ENCODE data around the gene PCDHA7. TPM values are rescaled to one million over a fixed set of nuclear protein-coding genes. Genes with fewer than 3 reads are reported as not detected.
"Not testable (repeated sequence)": the region's sequence is repeated elsewhere in the genome, so short reads cannot be mapped to it uniquely, and the experiment has no call there.

Gene PCDHA7
- total and polyA plus RNA-seq, 8 donors = 0.10 to 0.87 (median 0.53) TPM

DNA sequence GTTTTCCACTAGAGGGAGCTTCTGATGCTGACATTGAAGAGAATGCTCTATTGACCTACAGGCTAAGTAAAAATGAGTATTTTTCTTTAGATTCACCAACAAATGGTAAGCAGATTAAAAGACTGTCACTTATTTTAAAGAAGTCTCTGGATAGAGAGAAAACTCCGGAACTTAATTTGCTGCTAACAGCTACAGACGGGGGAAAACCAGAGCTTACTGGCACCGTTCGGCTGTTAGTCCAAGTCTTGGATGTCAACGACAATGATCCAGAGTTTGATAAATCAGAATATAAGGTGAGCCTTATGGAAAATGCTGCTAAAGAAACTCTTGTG, 35.5 kb downstream of the PCDHA7 start:
- H3K4me1 ChIP-seq = no peaks in the 10 kb centered on the region
- no peaks in the 10 kb centered on the region for H3K36me3 ChIP-seq
- intact Hi-C loops (cut with DNase I) = no loop called here
- peak; percentile 69 for ATAC-seq
- no peak for DNase-seq
- H3K4me3 ChIP-seq = peak overlapping the region in 1 of 2 donors; percentile 25
- H3K27me3 ChIP-seq = peaks cover 4 to 75% of the 10 kb centered on the region in 2 donors
- TF ChIP-seq, protein P1, sequence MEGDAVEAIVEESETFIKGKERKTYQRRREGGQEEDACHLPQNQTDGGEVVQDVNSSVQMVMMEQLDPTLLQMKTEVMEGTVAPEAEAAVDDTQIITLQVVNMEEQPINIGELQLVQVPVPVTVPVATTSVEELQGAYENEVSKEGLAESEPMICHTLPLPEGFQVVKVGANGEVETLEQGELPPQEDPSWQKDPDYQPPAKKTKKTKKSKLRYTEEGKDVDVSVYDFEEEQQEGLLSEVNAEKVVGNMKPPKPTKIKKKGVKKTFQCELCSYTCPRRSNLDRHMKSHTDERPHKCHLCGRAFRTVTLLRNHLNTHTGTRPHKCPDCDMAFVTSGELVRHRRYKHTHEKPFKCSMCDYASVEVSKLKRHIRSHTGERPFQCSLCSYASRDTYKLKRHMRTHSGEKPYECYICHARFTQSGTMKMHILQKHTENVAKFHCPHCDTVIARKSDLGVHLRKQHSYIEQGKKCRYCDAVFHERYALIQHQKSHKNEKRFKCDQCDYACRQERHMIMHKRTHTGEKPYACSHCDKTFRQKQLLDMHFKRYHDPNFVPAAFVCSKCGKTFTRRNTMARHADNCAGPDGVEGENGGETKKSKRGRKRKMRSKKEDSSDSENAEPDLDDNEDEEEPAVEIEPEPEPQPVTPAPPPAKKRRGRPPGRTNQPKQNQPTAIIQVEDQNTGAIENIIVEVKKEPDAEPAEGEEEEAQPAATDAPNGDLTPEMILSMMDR (IDR thresholded peaks at IDR 0.05) = no peak
- no peak overlapping the region for H3K27ac ChIP-seq
- H3K9me3 ChIP-seq = peaks cover 0 to 30% of the 10 kb centered on the region in 2 donors

DNA sequence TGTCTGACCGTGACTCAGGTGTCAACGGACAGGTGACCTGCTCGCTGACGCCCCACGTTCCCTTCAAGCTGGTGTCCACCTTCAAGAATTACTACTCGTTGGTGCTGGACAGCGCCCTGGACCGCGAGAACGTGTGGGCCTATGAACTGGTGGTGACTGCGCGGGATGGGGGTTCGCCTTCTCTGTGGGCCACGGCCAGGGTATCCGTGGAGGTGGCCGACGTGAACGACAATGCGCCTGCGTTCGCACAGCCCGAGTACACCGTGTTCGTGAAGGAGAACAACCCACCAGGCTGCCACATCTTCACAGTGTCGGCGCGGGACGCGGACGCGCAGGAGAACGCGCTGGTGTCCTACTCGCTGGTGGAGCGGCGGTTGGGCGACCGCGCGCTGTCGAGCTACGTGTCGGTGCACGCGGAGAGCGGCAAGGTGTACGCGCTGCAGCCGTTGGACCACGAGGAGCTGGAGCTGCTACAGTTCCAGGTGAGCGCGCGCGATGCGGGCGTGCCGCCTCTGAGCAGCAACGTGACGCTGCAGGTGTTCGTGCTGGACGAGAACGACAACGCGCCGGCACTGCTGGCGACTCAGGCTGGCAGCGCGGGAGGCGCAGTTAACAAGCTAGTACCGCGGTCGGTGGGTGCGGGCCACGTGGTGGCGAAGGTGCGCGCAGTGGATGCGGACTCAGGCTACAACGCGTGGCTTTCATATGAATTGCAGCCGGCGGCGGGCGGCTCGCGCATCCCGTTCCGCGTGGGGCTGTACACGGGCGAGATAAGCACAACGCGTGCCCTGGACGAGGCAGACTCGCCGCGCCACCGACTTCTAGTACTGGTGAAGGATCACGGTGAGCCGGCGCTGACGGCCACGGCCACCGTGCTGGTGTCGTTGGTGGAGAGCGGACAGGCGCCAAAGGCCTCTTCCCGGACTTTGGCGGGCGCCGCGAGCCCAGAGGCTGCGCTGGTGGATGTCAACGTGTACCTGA, 36.4 kb downstream of the PCDHA7 start:
- intact Hi-C loops (cut with DNase I) = no loop called here
- H3K27me3 ChIP-seq = peaks cover 12 to 85% of the 10 kb centered on the region in 2 donors
- ATAC-seq (no peak), DNase-seq (peak in 1 of 4 donors; percentile 77)
- H3K4me3 ChIP-seq = no peak overlapping the region
- H3K4me1 ChIP-seq = no peaks in the 10 kb centered on the region
- H3K9me3 ChIP-seq = peaks cover 0 to 35% of the 10 kb centered on the region in 2 donors
- no peak overlapping the region for H3K27ac ChIP-seq
- no peaks in the 10 kb centered on the region for H3K36me3 ChIP-seq
- TF ChIP-seq, protein P1 (IDR thresholded peaks at IDR 0.05) = no peak

DNA sequence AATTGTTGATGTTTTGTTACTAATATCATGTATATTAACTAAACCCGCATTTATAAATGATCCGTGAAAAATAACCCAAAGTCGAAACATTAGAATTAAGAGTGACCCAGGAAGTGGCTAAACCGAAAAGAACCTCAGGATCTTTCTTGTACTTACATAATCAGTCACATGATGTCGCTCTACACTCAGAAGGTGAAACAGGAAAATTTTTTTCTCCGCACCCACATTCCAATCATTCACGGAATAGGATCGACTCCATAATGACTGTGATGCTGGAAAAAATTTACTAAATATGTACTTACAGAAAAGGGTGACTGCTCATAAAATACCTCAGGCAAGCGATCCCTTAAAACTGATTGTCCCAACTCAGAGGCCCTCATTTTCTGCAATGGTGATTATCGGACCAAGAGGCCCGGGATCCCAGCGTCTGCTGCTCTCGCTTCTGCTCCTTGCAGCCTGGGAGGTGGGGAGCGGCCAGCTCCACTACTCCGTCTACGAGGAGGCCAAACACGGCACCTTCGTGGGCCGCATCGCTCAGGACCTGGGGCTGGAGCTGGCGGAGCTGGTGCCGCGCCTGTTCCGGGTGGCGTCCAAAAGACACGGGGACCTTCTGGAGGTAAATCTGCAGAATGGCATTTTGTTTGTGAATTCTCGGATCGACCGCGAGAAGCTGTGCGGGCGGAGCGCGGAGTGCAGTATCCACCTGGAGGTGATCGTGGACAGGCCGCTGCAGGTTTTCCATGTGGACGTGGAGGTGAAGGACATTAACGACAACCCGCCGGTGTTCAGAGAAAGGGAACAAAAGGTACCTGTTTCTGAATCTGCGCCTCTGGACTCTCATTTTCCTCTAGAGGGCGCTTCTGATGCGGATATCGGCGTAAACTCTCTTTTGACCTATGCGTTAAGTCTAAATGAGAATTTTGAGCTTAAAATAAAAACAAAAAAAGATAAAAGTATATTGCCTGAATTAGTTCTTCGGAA, 41.3 kb downstream of the PCDHA7 start, which contains the start of gene PCDHA12:
Gene PCDHA12 (plus strand): TSS at position 224 of the 981 bp plus-strand sequence. CDS start 165 bp downstream, at position 389.
- Histone ChIP-seq H3K27me3 (peaks cover 22 to 91% of the 10 kb centered on the region in 2 donors), H3K27ac (peak within 1 kb of the TSS in 1 of 2 donors; percentile 58), H3K9me3 (peaks cover 0 to 45% of the 10 kb centered on the region in 2 donors), H3K4me1 (no peaks in the 10 kb centered on the region), H3K4me3 (peak within 1 kb of the TSS in 1 of 2 donors; percentile 4), H3K36me3 (no peaks in the 10 kb centered on the region)
- intact Hi-C loops (cut with DNase I) = no loop called here
- ATAC-seq = peak; percentile 89
- DNase-seq = no peak
- TF ChIP-seq, protein P1 (IDR thresholded peaks at IDR 0.05) = peak in 1 of 2 donors; percentile 9

DNA sequence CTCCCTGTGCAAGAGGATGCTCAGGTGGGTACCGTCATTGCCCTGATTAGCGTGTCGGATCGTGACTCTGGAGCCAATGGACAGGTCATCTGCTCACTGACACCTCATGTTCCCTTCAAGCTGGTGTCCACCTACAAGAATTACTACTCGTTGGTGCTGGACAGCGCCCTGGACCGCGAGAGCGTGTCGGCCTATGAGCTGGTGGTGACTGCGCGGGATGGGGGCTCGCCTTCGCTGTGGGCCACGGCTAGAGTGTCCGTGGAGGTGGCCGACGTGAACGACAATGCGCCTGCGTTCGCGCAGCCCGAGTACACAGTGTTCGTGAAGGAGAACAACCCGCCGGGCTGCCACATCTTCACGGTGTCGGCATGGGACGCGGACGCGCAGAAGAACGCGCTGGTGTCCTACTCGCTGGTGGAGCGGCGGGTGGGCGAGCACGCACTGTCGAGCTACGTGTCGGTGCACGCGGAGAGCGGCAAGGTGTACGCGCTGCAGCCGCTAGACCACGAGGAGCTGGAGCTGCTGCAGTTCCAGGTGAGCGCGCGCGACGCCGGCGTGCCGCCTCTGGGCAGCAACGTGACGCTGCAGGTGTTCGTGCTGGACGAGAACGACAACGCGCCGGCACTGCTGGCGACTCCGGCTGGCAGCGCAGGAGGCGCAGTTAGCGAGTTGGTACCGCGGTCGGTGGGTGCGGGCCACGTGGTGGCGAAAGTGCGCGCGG, 42.6 kb downstream of the PCDHA7 start:
- H3K4me1 ChIP-seq; H3K36me3 ChIP-seq; H3K27ac ChIP-seq; ATAC-seq; intact Hi-C loops (cut with DNase I); H3K4me3 ChIP-seq: not testable (repeated sequence)
- H3K27me3 ChIP-seq = peaks cover 22 to 91% of the 10 kb centered on the region in 2 donors
- DNase-seq = peak in 1 of 4 donors; percentile 72
- H3K9me3 ChIP-seq = peaks cover 0 to 33% of the 10 kb centered on the region in 2 donors

DNA sequence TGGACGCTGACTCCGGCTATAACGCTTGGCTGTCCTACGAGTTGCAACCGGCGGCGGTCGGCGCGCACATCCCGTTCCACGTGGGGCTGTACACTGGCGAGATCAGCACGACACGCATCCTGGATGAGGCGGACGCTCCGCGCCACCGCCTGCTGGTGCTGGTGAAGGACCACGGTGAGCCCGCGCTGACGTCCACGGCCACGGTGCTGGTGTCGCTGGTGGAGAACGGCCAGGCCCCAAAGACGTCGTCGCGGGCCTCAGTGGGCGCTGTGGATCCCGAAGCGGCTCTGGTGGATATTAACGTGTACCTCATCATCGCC, 43.2 kb downstream of the PCDHA7 start:
- intact Hi-C loops (cut with DNase I) = no loop called here
- ATAC-seq = no peak
- Histone ChIP-seq H3K27me3 (peaks cover 22 to 91% of the 10 kb centered on the region in 2 donors), H3K27ac (no peak overlapping the region), H3K36me3 (no peaks in the 10 kb centered on the region), H3K4me3 (no peak overlapping the region), H3K9me3 (peaks cover 0 to 28% of the 10 kb centered on the region in 2 donors), H3K4me1 (no peaks in the 10 kb centered on the region)
- TF ChIP-seq, protein P1 (IDR thresholded peaks at IDR 0.05) = no peak
- no peak for DNase-seq

Data from left lung (tissue), 10 donors.